GM21528 (cell line): ENCODE results near the gene THSD4.
"Not testable (repeated sequence)": the region's sequence is repeated elsewhere in the genome, so short reads cannot be mapped to it uniquely, and the experiment has no call there.

Source experiments
- ATAC-seq: cut with Tn5 transposase; IDR thresholded peaks from one replicate; pipeline ENCODE4 v1.9.1; 2021; ENCODE audit warnings: mild to moderate bottlenecking, moderate library complexity; ENCODE audit not compliant: unreplicated experiment, low FRiP score

The THSD4 gene

DNA sequence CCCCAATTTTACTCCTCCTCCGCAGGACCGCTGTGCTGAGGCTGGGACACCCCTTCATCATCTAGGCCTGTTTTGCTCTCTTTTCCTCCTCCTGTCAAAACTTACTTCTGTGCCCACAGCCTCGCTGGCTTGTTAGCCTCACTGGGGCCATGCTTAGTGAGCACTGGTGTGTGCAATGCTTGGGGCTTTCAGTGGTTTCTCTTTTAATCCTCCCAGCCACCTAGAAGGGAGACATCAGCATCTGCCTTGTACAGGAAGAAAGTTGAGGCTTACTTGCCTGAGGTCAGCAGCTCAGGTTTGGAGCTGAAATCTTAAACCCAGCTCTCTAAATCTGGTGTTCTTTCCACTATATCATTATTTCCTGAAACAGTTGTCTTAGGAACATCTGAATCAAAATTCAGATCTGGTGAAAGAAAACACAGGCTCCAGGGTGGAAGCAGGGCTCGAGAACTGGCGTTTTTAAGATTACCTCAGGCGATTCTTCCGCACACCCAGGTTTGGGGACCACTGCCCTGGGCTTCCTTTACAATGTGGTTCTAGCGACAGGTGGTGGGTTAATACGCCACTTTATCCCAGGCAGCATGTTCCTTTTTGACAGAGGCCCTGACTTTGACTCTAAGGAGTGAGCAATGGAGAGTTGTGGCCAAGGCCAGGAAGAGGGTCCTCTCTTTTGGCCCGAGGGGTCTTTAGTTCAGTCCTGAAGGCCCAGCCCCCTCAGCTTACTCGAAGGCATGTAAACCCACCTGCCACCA is 3.8 kb downstream of the THSD4 start:
- no peak for ATAC-seq

DNA sequence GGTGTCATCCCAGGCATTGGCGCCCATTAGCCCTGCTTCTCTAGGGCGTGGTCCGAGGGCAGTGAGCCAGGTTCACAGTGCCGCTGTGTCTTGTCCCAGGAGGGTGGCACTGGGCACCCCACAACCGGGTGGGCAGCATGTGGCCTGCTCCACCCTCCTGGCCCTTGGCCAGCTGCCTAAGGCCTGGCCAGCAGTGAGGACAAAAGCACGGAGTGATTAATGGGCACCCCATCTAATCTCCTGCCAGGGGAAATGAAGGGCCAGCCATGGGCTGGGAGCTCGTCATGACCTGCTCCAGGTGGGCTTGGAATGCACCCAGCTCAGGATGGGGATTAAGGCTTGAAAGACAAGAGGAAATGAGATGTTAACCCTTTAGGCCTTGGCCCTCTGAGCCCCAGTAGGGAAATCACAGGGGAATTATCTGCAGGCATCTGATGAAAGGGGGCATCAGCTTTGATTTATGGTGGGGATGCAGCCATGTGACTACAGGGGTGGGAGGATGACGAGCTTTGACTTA is 5.2 kb downstream of the THSD4 start:
- ATAC-seq, result no peak

DNA sequence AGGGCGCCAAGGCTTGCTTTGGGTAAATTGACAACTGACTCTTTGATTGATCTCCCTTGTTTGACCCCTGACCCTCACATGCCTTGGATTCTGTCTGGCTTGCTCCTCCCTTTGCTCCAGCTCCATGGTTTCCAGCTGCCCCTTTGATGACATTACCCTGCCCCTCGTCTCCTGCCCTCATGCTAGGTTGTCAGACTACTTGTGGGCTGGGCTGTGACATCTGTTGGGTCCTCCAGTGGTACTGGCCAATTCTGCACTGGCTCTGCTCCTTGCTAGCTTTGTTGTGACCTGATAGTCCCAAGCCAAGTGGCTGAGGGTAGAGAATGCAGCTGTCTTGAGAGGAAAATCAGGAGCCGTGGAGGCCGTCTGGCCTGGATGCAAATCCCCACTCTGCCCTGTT is 6.2 kb downstream of the THSD4 start:
- no peak for ATAC-seq

DNA sequence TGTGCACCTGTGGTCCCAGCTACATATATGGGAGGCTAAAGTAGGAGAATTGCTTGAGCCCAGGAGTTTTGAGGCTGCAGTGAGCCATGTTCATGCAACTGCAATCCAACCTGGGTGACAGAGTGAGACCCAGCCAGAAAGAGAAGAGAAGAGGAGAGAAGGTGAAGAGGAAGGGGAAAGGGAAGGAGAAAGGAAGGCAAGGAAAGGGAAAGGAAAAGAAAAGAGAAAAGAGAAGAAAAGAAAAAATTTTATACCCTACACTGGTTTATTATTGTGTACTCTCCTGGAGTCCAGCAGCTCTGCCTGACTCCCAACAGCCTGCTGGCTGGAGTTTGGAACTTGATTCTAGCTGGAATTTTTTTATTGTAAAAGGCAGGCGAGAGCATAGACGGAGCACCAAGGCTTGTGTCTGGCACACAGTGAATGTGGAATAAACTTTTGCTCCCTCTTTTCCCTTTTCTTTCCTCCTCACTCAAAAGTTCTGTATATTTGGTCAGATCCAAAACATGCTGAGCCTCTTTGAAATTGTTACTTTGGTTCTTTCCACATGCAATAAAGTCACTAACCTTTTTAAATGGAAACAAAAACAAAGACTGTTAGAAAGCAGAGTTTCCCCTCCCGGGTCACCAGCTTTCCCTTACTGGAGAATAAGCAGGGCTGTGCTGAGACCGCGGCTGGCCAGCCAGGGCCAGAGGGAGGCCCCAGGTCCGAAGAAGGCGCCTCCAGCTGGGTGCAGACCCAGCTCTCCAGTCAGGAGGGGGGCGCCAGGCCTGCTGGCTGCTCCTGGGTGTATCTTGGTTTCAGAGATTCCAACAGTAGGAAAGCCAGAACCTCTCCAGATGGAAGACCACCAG is 9.9 kb downstream of the THSD4 start:
- ATAC-seq, result no peak

DNA sequence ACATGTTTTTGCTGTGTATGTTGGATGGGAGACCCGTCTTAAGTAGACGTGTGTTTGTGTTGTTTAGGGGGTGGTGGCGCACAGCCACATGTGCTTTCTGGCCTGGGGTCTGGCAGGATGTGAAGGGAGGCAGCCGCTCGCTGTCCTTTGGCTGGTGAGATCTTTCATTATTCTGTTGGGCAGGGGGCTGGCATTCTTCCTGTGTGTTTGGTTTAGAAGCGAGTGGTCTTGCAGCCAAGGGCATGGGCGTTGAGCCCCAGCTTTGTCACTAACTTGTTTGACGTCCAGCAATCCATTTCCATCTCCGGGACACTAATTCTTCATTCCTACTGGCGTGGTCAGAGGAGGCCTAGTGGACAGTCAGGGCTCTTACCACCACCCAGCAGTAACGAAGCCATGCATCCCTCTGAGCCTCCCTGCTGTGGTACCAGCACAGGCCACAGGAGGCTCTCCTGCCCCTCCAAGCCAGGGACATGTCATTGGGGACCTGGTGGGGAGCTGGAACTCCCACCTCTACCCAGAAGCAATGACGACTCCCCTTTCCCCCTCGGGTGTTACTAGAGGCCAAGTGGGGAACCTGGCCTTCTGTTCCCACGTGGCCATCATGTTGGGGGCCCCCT is 10.7 kb downstream of the THSD4 start:
- ATAC-seq, result no peak

DNA sequence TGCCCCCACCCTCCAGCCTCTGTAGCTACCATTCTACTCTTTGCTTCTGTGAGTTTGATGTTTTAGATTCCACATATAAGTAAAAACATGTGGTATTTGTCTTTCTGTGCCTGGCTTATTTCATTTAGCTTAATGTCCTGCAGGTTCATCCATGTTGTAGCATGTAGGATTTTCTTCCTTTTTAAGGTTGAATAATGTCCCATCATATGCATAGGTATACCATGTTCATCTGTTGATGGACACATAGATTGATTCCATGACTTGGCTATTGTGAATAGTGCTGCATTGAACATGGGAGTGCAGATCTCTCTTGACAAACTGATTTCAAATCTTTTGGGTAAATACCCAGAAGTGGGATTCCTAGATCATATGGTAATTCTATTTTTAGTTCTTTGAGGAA is 11.8 kb downstream of the THSD4 start:
- ATAC-seq, result no peak

DNA sequence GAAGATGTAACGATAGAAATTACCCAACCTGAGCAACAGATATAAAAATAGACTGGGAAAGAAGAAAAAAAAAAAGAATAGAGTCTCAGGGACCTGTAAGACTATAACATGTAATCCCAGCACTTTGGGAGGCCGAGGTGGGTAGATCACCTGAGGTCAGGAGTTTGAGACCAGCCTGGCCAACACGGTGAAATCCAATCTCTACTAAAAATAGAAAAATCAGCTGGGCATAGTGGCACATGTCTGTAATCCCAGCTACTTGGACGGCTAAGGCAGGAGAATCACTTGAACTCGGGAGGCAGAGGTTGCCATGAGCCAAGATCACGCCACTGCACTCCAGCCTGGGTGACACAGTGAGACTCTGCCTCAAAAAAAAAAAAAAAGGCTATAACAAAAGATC is 12.9 kb downstream of the THSD4 start:
- ATAC-seq, result not testable (repeated sequence)

DNA sequence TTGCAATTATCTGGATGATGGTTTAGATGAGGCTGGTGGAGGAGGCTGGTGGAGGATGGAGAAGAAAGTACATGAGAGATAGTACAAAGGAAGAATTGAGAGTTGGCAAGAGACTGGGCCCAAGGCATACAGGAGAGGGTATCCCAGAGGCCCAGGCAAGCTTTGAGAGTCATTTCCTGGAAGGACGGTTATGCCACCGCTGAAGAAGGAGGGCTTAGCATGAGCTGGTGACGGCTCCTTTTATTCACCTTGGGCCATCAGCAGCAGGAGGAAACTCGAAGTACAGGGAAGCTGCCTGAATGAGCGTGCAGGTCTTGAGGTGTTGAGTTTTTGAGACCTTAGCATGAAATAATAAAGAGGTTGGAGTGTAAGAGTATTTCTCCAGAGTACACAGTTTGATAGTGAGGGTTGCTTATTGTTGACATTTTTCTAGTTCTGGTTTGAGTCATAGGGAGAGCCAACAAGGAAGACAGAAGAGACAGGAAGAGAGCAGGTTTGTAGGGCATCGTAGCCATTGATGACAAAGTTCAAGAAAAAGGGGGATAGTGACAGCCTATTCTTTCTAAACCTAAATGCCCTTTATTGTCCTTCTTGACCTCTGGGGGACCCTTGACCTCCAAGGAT is 13.8 kb downstream of the THSD4 start:
- no peak for ATAC-seq

DNA sequence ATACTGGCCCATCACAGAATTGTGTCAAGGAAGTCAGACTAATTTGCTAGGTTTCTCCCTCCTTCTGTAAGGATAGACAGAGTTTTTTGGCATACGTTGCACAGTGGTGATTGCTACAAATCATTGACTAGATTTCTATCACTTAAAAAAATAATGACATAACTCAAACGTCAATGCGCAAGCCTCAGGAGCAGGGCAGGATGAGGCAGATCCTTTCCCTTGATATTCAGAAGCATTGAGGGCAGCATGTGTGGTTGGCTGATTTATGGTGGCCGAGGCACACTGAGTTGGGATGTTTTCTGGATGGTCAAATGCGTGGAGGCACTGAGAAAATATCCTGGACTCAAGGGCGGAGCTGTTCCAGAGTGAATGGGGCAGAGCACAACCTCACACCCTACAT is 14.4 kb downstream of the THSD4 start:
- ATAC-seq, result no peak

DNA sequence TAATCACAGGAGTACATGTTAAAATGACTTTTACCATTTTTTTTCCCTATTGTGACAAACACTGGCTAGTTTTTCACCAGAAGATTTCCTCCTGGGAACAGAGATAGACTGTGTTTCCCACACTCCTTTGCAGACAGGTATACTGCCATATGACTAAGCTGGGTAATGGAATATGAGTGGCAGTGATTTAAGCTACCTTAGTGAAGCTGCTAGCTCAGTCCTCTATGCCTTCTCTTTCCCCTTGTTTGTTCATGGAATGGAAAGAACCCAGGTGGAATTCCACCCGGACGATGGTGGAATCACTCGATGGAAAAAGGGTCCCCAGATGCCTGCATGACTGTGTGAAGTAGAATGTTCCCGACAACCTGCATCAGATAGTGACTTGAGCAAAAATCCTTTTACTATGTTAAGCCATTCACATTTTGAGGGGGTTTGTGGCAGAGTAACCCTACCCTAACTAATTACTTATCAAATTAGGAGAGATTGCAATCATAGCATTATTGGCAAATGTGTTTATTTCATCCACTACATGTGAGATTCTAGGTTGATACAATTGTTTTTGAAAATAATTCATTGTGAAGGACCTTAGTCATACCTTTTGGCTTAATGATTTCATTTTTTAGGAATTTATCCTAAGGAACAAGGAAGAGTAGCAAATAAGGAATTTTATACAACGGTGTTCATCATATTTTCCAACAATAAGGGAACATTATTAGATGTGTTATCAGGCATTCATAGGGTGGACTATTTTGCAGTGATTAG is 16.5 kb downstream of the THSD4 start:
- ATAC-seq, result no peak

DNA sequence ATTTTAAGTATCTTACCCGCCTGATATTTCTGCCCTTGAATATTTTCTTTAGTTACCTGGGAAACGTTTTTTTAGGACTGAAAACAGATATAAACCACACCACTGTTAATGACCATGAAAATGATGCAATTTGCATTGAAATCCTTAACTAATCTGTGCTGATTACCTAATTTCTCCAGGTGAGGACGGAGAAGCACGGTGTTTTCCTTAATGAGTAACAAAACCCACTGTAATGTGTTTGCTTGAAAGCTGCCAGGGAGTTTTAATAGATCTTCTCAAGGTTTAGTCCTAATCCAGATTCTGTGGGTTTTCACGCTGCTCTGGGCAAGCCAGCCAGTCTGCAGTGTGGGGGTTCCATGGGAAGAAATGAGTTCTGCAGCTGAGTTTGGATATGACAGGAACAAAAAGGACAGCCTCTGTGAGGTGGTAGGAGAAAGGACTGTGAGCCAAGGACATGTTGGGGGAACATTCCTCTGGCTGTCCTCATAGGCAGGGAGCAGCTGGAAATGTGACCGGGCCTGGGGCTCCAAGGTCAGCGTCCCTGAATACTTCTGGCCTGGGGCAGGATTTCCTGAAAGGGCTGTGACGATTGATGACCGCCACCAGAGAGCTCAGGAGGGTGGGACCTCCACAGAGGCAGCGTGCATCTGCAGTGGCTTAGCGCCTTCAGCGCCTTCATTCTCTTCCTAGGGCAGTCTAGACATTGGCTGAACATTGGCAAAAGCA is 18.6 kb downstream of the THSD4 start:
- ATAC-seq, result no peak

DNA sequence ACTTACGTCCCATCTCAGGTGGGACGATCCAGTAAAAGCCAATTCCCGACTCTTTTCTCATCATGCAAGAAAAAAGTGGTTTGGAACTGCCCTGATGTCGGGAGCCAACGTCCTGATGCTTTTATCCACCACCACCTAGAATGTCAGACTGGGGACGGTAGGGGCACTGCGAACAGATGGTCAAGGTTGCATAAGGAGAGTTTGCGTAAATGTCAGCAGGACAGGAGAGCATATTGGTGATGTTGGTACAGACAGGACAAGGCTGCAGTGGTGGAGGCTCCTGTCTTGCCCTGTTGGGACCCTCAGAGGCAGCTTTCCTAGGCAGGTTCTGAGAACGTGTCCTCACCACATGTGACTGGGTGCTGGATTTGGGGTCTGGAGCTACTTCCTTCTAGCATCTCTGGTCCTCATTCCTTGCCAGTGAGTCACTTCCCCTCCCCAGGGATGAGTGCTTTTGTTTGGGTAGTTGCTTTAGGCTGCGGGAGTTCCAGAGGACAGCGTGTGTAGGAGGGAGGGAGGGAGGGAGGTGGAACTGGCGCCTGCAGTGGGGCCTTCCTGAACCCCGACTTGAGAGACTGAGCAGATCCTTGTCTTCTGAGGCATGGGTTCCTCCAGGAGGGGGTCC is 21.0 kb downstream of the THSD4 start:
- no peak for ATAC-seq

DNA sequence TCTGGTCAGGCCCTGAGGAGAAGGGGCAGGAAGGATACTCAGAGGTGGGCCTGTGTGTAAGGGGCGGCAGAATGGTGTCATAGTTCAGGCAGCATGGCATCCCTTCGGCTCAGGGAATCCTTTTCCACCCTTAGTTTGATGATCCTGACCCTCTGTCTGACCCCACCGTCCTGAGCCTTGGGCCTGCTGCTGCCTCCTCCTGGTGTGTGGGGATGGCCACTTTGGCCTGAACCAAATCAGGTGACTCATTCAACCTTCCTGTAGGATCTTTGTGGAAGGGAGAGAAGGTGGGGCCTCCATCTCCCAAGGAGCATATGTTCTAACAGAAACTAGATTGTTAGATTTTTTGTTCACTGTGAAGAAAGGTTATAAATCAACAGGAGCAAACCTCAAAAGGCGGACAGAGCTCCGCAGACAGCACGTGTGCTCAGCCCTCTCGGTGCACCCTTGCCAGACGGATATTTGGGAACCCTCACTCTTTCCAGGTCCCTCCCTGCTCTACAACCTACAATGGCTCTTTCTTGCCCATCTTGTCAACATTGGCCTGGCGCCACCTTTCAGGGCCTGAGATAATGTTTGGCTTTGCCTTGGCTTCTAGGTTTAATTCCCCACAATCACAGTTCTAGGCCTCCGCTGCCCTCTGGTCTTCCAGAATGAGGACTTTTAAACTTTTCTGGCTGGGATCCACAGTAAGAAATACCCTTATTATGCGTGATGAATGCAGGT is 21.7 kb downstream of the THSD4 start:
- no peak for ATAC-seq

DNA sequence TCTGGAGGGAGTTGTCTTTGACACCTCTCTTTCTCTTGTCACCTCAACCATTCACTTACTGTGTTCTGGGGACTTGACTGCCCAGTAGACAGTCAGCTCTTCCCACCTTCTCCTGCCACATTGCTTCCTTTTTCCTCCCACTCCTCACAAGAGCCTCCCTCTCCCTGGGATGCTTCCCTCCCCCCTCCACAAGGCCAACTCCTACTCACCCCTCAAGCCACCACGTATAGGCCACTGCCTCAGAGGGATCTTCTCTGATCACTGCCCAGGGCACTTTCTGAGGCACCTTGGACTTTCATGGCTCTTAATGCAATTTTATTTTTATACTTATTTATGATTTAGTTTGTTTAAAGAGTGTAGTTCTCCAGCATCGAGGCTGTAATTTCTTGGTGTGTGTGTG is 23.2 kb downstream of the THSD4 start:
- no peak for ATAC-seq

DNA sequence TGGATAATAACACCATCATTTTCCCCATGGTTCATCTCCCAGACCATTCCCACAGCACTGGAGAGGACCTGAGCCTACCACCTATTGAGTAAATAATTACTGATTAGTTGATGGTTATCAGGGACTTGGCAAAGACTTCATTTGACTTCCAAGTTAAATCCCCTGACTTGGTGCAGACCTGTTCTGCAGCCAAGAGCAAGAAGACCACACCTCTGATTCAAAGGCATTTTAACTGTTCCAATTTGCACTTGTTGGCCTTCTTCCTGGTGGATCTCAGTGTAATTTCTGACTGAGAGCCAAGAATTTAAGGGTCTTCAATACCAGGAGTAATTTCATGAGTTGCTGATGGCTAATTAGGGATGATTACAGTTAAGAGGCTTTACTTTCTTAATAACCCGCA is 24.0 kb downstream of the THSD4 start:
- ATAC-seq, result no peak

DNA sequence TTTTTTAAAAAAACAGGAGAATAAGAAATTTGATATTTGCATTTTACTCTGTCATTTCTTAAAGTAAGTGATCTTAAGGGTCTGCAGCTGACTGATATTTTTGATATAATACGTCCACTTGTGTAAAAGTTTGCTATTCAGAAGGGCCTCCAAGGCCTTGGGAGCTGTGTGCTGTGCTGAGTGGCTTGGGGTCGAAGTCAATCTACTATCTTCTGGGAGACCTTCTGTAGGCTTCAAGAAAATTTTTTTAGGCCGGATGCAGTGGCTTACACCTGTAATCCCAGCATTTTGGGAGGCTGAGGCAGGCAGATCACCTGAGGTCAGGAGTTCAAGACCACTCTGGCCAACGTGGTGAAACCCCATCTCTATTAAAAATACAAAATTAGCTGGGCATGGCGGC is 26.3 kb downstream of the THSD4 start:
- ATAC-seq, result no peak

DNA sequence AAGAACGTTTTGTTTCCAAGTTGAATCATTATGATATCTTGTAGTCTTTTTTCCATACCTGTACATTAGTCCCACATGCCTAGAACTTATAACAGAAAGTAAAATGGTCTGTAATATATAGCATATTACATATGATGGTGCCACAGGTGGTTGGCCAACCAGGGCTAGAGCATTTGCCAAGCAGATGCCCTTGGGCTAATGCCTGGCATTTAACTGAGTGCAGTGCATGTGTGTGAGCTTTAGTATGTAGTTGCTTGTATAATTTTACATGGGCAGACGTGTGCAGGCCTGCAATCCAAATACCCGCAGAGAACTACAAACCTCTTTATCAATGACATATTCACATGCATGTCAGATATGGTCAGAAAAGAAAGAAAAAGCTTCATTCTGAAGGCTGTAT is 27.5 kb downstream of the THSD4 start:
- no peak for ATAC-seq
